Measurements from ENCODE around the gene HPCAL4. TPM values are rescaled to one million over a fixed set of nuclear protein-coding genes. Genes with fewer than 3 reads are reported as not detected.

HPCAL4 gene
- total RNA-seq, 1 experiment from 2014 or later: 0.02 TPM

- no peak for DNase-seq (ENCODE audit: extremely low read depth, low read depth)
Observed at GRCh38 chr1:39678889-39679288, 12.3 kb downstream of the HPCAL4 start.

GRCh38 chr1:39677645-39678044 lies 13.6 kb downstream of the HPCAL4 start:
- no peak for DNase-seq (ENCODE audit: extremely low read depth, low read depth)

- no peak for DNase-seq (ENCODE audit: extremely low read depth, low read depth)
Observed at GRCh38 chr1:39676948-39677548, 14.2 kb downstream of the HPCAL4 start.

- DNase-seq (ENCODE audit: extremely low read depth, low read depth): no peak
Observed at GRCh38 chr1:39675220-39675619, 16.0 kb downstream of the HPCAL4 start.

- DNase-seq (ENCODE audit: extremely low read depth, low read depth): no peak
Observed at GRCh38 chr1:39673215-39673614, 18.0 kb downstream of the HPCAL4 start.

- DNase-seq (ENCODE audit: extremely low read depth, low read depth): no peak
Observed at GRCh38 chr1:39672551-39672947, 18.7 kb downstream of the HPCAL4 start.

GRCh38 chr1:39671793-39672550 lies 19.3 kb downstream of the HPCAL4 start, which contains the start of gene NT5C1A:
TSS of gene NT5C1A (minus strand) at chr1:39672107. CDS start at chr1:39672038, 69 bp downstream.
- DNase-seq (ENCODE audit: extremely low read depth, low read depth): no peak

GRCh38 chr1:39671433-39671792 lies 19.8 kb downstream of the HPCAL4 start:
- no peak for DNase-seq (ENCODE audit: extremely low read depth, low read depth)

GRCh38 chr1:39670689-39671088 lies 20.5 kb downstream of the HPCAL4 start:
- DNase-seq (ENCODE audit: extremely low read depth, low read depth): no peak

- DNase-seq (ENCODE audit: extremely low read depth, low read depth): no peak
Observed at GRCh38 chr1:39668894-39669293, 22.3 kb downstream of the HPCAL4 start.

GRCh38 chr1:39668111-39668510 lies 23.1 kb downstream of the HPCAL4 start:
- no peak for DNase-seq (ENCODE audit: extremely low read depth, low read depth)

GRCh38 chr1:39666772-39667171 lies 24.5 kb downstream of the HPCAL4 start:
- no peak for DNase-seq (ENCODE audit: extremely low read depth, low read depth)

- no peak for DNase-seq (ENCODE audit: extremely low read depth, low read depth)
Observed at GRCh38 chr1:39663559-39663958, 27.7 kb downstream of the HPCAL4 start.

- no peak for DNase-seq (ENCODE audit: extremely low read depth, low read depth)
Observed at GRCh38 chr1:39662861-39663260, 28.4 kb downstream of the HPCAL4 start.

GRCh38 chr1:39659538-39659937 lies 31.7 kb downstream of the HPCAL4 start:
- DNase-seq (ENCODE audit: extremely low read depth, low read depth): no peak

- DNase-seq (ENCODE audit: extremely low read depth, low read depth): no peak
Observed at GRCh38 chr1:39659110-39659509, 32.1 kb downstream of the HPCAL4 start.

- peak; percentile 65 for DNase-seq (ENCODE audit: extremely low read depth, low read depth)
Observed at GRCh38 chr1:39657923-39658485, 33.2 kb downstream of the HPCAL4 start.

- no peak for DNase-seq (ENCODE audit: extremely low read depth, low read depth)
Observed at GRCh38 chr1:39657402-39657801, 33.8 kb downstream of the HPCAL4 start.

- no peak for DNase-seq (ENCODE audit: extremely low read depth, low read depth)
Observed at GRCh38 chr1:39656391-39656790, 34.8 kb downstream of the HPCAL4 start.

GRCh38 chr1:39655578-39656268 lies 35.5 kb downstream of the HPCAL4 start:
- DNase-seq (ENCODE audit: extremely low read depth, low read depth): no peak

GRCh38 chr1:39654291-39654690 lies 36.9 kb downstream of the HPCAL4 start:
- no peak for DNase-seq (ENCODE audit: extremely low read depth, low read depth)
